Measurements from ENCODE around the gene NHLH2.

NHLH2 gene

GRCh38 chr1:115840605-115841460, at the start of gene NHLH2:
TSS of gene NHLH2 (minus strand) at chr1:115841126. CDS start at chr1:115838372, 2,754 bp downstream.
- no peak for DNase-seq

DNA sequence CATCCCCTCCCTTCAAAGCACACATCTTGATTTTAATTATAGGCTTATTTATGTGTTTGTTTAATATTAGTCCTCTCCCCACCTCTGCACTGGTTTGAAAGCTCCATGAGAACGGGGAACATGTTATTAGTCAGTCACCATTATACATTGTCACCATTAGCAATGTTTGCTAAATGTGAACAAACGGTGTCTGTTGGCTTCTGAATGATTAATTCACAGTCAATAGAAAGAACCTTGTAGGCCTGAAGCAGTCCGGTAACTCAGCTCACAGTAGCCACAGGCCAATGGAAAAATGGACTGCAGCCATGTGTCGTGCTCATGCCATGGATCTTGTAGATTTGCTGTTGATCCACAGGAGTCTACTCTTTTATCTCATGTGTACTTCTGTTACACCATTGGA, 49.7 kb upstream of the NHLH2 start:
- no peak for DNase-seq

GRCh38 chr1:115888976-115889375, 48.0 kb upstream of the NHLH2 start:
- no peak for DNase-seq

GRCh38 chr1:115882913-115883902, 42.3 kb upstream of the NHLH2 start:
- no peak for DNase-seq

GRCh38 chr1:115880981-115881672, 40.2 kb upstream of the NHLH2 start:
- no peak for DNase-seq

DNA sequence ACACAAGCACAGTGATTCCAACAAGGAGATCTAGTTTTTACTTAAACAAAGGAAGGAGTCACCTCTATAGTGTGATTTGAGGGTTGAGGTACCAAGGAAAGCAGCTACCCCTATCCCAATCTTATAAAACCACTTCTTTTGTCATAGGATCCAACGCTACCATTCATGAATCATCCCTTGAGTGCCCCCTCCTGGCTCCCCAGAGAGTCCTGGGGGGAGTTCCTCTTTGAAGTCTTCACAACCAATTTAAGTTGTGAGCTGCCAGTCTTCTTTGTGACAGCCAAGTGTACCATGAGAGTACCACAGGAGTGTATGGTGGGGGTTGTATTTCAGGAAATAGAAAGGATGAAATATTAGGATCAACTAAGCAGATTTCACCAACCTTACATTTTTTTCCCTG, 39.1 kb upstream of the NHLH2 start:
- no peak for DNase-seq

GRCh38 chr1:115877511-115877910, 36.6 kb upstream of the NHLH2 start:
- no peak for DNase-seq

GRCh38 chr1:115874904-115875303, 34.0 kb upstream of the NHLH2 start:
- no peak for DNase-seq

GRCh38 chr1:115874497-115874896, 33.6 kb upstream of the NHLH2 start:
- no peak for DNase-seq

GRCh38 chr1:115873184-115873583, 32.3 kb upstream of the NHLH2 start:
- DNase-seq: no peak

DNA sequence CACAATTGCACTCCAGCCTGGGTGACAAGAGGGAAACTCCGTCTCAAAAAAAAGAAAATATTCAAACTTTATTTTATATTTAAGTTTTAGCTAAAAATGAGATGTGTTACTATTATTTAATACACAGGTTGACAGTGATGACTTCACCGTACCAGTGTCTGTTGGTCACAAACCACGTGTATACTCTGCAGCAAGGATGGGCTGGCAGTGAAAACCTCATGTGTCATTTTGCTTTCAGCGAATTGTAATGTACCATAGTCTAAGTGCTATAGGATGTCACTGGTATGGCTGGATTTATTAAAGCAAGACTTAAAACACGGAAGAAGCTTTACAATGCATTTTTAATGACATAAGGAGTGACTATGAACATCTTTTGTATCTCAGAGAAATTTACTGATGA, 28.1 kb upstream of the NHLH2 start:
- no peak for DNase-seq

DNA sequence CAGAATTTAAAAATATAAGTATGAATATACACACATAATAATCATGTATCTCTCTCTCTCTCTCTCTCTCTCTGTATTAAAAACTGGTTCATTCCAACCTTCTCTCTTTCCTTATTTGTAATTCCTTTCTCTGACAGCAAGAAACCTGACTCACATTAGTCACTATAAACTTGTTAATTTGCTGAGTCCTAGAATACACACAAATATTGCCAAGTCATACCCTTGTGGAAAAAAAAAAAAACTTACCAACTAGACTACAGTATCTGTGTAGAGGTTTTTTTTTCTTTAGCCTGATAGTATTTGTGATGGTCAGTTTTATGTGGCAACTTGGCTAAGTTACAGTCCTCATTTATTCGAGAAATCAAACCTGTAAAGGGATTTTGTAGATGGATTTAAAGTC, 26.3 kb upstream of the NHLH2 start:
- no peak for DNase-seq

DNA sequence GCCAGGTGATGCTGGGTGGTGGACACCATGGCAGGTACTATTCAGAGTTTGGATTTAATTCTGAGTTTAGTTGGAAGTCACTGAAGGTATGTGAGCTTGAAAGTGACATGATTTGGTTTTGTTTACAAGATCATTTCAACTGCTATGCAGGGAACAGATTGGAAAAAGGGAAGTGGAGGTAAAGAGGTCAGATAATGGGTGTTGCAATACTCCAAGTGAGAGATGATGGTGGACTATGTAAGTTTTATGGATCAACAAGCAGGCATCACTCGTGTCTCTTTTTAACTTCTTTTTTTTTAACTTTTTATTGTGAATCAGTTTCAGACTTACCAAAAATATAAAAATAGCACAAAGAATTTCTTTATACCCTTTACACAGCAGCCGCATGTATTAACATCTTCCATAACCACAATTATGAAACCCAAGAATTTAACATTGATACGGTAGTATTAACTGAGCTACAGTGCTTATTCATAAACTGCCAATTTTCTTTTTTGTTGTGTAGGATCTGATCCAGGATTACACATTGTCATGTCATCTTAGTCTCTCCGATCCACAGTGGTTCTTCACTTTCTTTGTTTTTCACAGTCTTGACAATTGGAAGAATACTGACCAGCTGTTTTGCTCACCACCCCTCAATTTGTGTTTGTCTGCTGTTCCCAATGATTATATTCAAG, 24.9 kb upstream of the NHLH2 start:
- DNase-seq: no peak

DNA sequence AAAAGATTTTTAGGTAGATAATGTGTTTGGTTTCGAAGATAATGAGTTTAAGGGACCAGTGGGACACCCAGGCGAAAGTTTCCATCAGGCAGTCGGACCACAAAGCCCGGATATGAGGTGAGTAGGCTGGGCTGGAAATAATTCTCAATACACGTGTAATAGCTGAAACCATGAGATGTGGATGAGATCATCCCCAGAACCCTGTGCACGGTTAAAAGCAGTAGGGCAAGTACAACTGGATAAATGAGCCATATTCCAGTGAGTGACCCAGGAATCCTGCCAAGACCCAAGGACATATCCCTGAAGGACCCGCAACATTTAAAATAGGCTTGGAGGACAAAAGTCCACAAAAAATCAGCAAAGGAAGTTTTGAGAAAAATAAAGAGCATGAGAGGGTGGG, 21.5 kb upstream of the NHLH2 start:
- no peak for DNase-seq

- no peak for DNase-seq
These were observed 13.1 kb upstream of the NHLH2 start for GRCh38 chr1:115854005-115854404.

DNA sequence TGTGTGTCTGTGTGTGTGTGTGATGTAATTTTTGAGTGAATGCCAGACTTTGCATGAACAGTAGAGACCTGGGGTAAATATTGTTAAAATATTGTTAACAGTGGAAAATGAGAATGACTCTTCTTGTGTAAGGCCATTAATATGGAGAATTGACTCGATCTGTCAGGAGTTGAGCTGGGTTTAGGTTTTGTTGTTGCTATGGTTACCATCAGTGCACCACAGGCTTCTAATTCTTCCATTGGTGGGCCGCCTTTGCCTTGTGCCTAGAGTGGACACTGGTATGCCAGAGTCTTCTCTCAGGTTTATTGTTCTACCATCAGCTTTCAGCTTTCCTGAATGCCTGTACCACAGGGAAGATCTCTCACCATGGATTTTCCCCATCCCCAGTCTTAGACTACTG, 10.0 kb upstream of the NHLH2 start:
- no peak for DNase-seq

DNA sequence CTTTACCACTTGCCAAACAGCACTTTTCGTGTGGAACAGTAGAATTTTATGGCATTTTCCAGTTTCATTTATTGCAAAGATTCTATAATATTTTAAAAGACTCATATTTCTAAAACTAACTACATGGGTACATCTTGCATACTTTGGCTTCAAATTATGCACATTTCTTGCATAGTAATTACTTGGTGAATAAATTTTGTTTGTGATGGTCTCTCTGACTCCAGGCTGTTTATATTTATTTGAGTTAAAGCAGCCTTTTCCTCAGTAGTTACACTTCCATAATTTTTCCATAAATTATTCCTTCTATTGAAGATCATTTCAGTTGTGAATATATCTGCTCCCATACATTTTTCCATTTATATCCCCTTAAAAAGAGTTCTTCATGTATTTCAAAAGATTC, 6.9 kb upstream of the NHLH2 start:
- no peak for DNase-seq

DNA sequence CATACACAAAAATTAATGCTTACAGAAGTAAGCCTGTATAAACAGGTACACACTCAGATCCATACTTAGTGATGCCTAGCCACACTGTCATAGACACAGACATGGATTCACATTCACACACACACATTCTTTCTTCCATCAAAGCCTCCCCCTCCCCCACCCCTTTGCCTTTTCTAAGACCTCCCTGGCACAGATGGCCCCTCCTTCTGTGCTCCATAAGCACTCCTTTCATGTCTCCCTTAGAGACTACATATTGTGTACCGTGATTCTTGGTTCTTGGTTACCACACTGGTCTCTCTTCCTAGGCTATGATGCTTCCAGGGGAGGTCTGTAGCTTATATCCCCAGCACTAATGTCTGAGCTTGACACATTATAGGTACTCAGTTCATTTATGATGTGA, 2.0 kb upstream of the NHLH2 start:
- no peak for DNase-seq

GRCh38 chr1:115839679-115840237, 1.2 kb downstream of the NHLH2 start:
- no peak for DNase-seq

DNA sequence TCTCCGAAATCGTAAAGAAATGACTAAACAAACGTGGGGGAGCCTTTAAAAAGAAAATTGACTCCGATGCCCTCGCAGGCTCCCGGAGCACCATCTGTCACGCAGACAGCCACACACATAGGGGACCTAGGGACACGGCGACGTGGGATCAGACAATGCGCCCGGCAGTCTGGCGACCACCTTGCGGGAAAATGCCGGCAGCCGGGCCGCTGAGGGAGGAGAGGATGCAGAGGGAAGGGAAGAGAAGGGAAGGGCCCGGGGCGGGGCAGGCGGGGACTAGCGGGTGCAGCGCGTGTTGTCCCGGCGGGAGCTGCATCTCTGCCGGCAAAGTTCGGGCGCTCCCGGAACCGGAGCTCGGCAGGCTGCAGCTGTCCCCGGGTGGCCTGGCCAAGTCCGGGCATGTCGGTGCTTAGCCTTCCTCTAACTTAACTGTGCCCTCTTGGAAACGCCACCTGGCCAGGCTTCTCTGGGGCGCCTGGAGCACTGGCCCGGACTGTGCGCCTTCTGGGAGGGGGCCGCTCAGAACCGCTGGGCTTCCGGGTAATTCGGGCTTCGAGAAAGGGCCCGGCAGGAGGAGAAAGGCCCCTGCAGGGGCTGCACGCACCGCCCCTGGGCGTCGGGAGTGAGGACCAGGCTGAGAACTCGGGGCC, 1.8 kb downstream of the NHLH2 start:
- no peak for DNase-seq

- no peak for DNase-seq
These were observed 2.4 kb downstream of the NHLH2 start for GRCh38 chr1:115838431-115839028.
